HepG2 (cell line): ENCODE data around the gene PPP1CA. TPM values are rescaled to one million over a fixed set of nuclear protein-coding genes. Genes with fewer than 3 reads are reported as not detected.

ENCODE experiments used
- ADNP ChIP-seq: sonication (generic); formaldehyde crosslinking; IDR thresholded peaks from 2 replicates; pipeline ENCODE4 v1.4.0; 2020; ENCODE audit warnings: missing genetic modification reagents
- ARNTL ChIP-seq: sonication (generic); formaldehyde crosslinking; IDR thresholded peaks from 2 replicates; pipeline ENCODE4 v1.4.0; 2020; ENCODE audit warnings: mild to moderate bottlenecking, missing genetic modification reagents
- ETS1 ChIP-seq: sonication (generic); formaldehyde crosslinking; IDR thresholded peaks from 2 replicates; pipeline ENCODE4 v1.4.0; 2020; ENCODE audit warnings: missing genetic modification reagents
- FOXA3 ChIP-seq: IDR thresholded peaks from 2 replicates; pipeline ENCODE4 v1.6.1; 2016; ENCODE audit warnings: missing genetic modification reagents, missing compliant biosample characterization
- FOXK2 ChIP-seq: fragments of 450-650 bp; IDR thresholded peaks from 2 replicates; pipeline ENCODE4 v1.6.1; 2016
- IRF2 ChIP-seq: IDR thresholded peaks from 2 replicates; pipeline ENCODE4 v1.6.1; 2018; ENCODE audit warnings: missing genetic modification reagents, missing compliant biosample characterization
- JDP2 ChIP-seq: sonication (generic); formaldehyde crosslinking; IDR thresholded peaks from 2 replicates; pipeline ENCODE4 v1.8.1; 2022; ENCODE audit warnings: missing genetic modification reagents, borderline replicate concordance
- KDM1A ChIP-seq: IDR thresholded peaks from 2 replicates; pipeline ENCODE4 v1.6.1; 2016; ENCODE audit warnings: missing compliant biosample characterization
- NFE2L2 ChIP-seq: fragments of 150-350 bp; IDR thresholded peaks from 2 replicates; pipeline ENCODE4 v1.6.1; 2014; ENCODE audit warnings: low read length
- NKX3-1 ChIP-seq: sonication (generic); formaldehyde crosslinking; IDR thresholded peaks from 2 replicates; pipeline ENCODE4 v1.5.0; 2020; ENCODE audit warnings: missing genetic modification reagents
- NR2F2 ChIP-seq: IDR thresholded peaks from 2 replicates; pipeline ENCODE4 v1.6.1; 2012; ENCODE audit warnings: low read depth, inconsistent platforms, borderline replicate concordance
- PAWR ChIP-seq: sonication (generic); formaldehyde crosslinking; IDR thresholded peaks from 2 replicates; pipeline ENCODE4 v1.4.0; 2020; ENCODE audit warnings: missing genetic modification reagents, mild to moderate bottlenecking, borderline replicate concordance
- PCBP1 ChIP-seq: fragments of 200-400 bp; formaldehyde crosslinking; IDR thresholded peaks from 2 replicates; pipeline ENCODE4 v1.6.1; 2017; ENCODE audit warnings: mild to moderate bottlenecking, low read depth, low read length, borderline replicate concordance
- PHB2 ChIP-seq: fragments of 450-650 bp; IDR thresholded peaks from 2 replicates; pipeline ENCODE4 v1.6.1; 2018; ENCODE audit not compliant: partially characterized antibody
- POLR2G ChIP-seq: fragments of 200-400 bp; formaldehyde crosslinking; IDR thresholded peaks from 2 replicates; pipeline ENCODE4 v1.6.1; 2018; ENCODE audit warnings: mild to moderate bottlenecking, low read depth, low read length, moderate library complexity
- PREB ChIP-seq: sonication (generic); formaldehyde crosslinking; IDR thresholded peaks from 2 replicates; pipeline ENCODE4 v1.4.0; 2020; ENCODE audit warnings: missing genetic modification reagents
- RFX3 ChIP-seq: IDR thresholded peaks from 2 replicates; pipeline ENCODE4 v1.6.1; 2016; ENCODE audit warnings: missing biosample characterization, missing genetic modification reagents
- SRSF1 ChIP-seq: fragments of 200-400 bp; formaldehyde crosslinking; optimal IDR thresholded peaks from 2 replicates; pipeline ENCODE3; 2017; ENCODE audit warnings: mild to moderate bottlenecking, low read depth, low read length, moderate library complexity
- SRY ChIP-seq: sonication (generic); formaldehyde crosslinking; IDR thresholded peaks from 2 replicates; pipeline ENCODE4 v1.8.0; 2022; ENCODE audit warnings: mild to moderate bottlenecking, missing genetic modification reagents
- ZGPAT ChIP-seq: IDR thresholded peaks from 2 replicates; pipeline ENCODE4 v1.6.1; 2016; ENCODE audit warnings: mild to moderate bottlenecking
- ZNF12 ChIP-seq: sonication (generic); formaldehyde crosslinking; IDR thresholded peaks from 2 replicates; pipeline ENCODE4 v1.5.0; 2020; ENCODE audit warnings: missing genetic modification reagents
- ZNF138 ChIP-seq: sonication (generic); formaldehyde crosslinking; IDR thresholded peaks from 2 replicates; pipeline ENCODE4 v1.5.0; 2020; ENCODE audit warnings: mild to moderate bottlenecking, low read depth, missing genetic modification reagents
- ZNF543 ChIP-seq: sonication (generic); formaldehyde crosslinking; IDR thresholded peaks from 2 replicates; pipeline ENCODE4 v1.4.0; 2020; ENCODE audit warnings: mild to moderate bottlenecking, missing genetic modification reagents
- ZNF546 ChIP-seq: sonication (generic); formaldehyde crosslinking; conservative IDR thresholded peaks from 2 replicates; pipeline ENCODE4 v1.8.1; 2023; ENCODE audit warnings: mild to moderate bottlenecking, missing genetic modification reagents
- ZNF597 ChIP-seq: sonication (generic); formaldehyde crosslinking; IDR thresholded peaks from 2 replicates; pipeline ENCODE4 v1.5.0; 2020; ENCODE audit warnings: missing genetic modification reagents
- ZNF672 ChIP-seq: sonication (generic); formaldehyde crosslinking; IDR thresholded peaks from 2 replicates; pipeline ENCODE4 v1.8.1; 2022; ENCODE audit warnings: missing genetic modification reagents
- ZNF790 ChIP-seq: sonication (generic); formaldehyde crosslinking; IDR thresholded peaks from 2 replicates; pipeline ENCODE4 v1.8.0; 2022; ENCODE audit warnings: missing genetic modification reagents, mild to moderate bottlenecking, borderline replicate concordance
- ZNF839 ChIP-seq: sonication (generic); formaldehyde crosslinking; IDR thresholded peaks from 2 replicates; pipeline ENCODE4 v1.4.0; 2020; ENCODE audit warnings: missing genetic modification reagents, mild to moderate bottlenecking, borderline replicate concordance
- polyA plus RNA-seq, 8 experiments: library from polyadenylated mRNA; depleted of rRNA in 3 of 8; stranded (reverse) in 7 of 8; unstranded in 1 of 8; fragments of >200 nt; fragmentation: Illumina TruSeq in 4 of 8; extraction: Trizol in 4 of 8; gene quantifications; 2 replicates each; pipeline versions ENCODE4 v1.2.1 to v1.2.3, GENCODE V29; 2011 to 2016; ENCODE audit warnings: low read depth in 4 of 8, missing spikeins in 1 of 8, mixed read lengths in 1 of 8; ENCODE audit not compliant: insufficient read depth in 1 of 8
- total RNA-seq, 5 experiments: library from RNA; depleted of rRNA; stranded (reverse); fragments of >200 nt; fragmentation: Illumina TruSeq; extraction: Trizol; gene quantifications; 2 replicates each; pipeline ENCODE4 v1.2.3, GENCODE V29; 2016; ENCODE audit warnings: low read depth in 1 of 5

Gene PPP1CA
- total and polyA plus RNA-seq, 2 of the 13 experiments (the other 11 are each of a cell fraction or from before 2014, with no cell fraction given), result 149 to 170 TPM

GRCh38 chr11:67354075-67355022 lies 47.3 kb downstream of the PPP1CA start (continued):
- no peak for TF ChIP-seq ZNF546 (CRISPR knock-in tag)
- no peak for TF ChIP-seq ZNF790 (CRISPR knock-in tag)
- TF ChIP-seq ZGPAT (CRISPR knock-in tag), result peak; percentile 77
- TF ChIP-seq NFE2L2, result no peak
- TF ChIP-seq ZNF138, result no peak
- no peak for TF ChIP-seq SRY
- TF ChIP-seq NR2F2, result no peak
- no peak for TF ChIP-seq ZNF839 (CRISPR knock-in tag)
- 0 out of 2 replicates have a peak, but pooled peaks have one; percentile 32 for TF ChIP-seq ZNF543 (CRISPR knock-in tag)
- no peak for TF ChIP-seq PHB2
- TF ChIP-seq ZNF672 (CRISPR knock-in tag), result no peak
- peak; percentile 66; the same call in 1 of the 2 replicates for TF ChIP-seq ARNTL (CRISPR knock-in tag)
- TF ChIP-seq JDP2 (CRISPR knock-in tag), result no peak
- TF ChIP-seq PAWR (CRISPR knock-in tag), result no peak
- no peak for TF ChIP-seq FOXK2
- TF ChIP-seq SRSF1, result no peak
- peak; percentile 87 for TF ChIP-seq FOXA3 (CRISPR knock-in tag)
- TF ChIP-seq POLR2G, result peak; percentile 80
- no peak for TF ChIP-seq NKX3-1 (CRISPR knock-in tag)
- TF ChIP-seq ZNF597, result no peak
- TF ChIP-seq ZNF12 (CRISPR knock-in tag), result peak; percentile 72; the same call in 1 of the 2 replicates
- TF ChIP-seq RFX3 (CRISPR knock-in tag), result no peak
- no peak for TF ChIP-seq ETS1 (CRISPR knock-in tag)
- peak; percentile 68 for TF ChIP-seq IRF2 (CRISPR knock-in tag)
- no peak for TF ChIP-seq PCBP1
- TF ChIP-seq ADNP (CRISPR knock-in tag), result 0 out of 2 replicates have a peak, but pooled peaks have one; percentile 40
- no peak for TF ChIP-seq PREB (CRISPR knock-in tag)
- peak; percentile 67; the same call in 1 of the 2 replicates for TF ChIP-seq KDM1A (CRISPR knock-in tag)
